IPS DF 4.7 (cell line): ENCODE data around the gene GID8.

Experiments
- DNase-seq: peaks from one replicate; pipeline ENCODE4 v3.0.0-alpha.2; 2013; ENCODE audit warnings: low spot score; ENCODE audit errors: extremely low read depth

The GID8 gene

DNA sequence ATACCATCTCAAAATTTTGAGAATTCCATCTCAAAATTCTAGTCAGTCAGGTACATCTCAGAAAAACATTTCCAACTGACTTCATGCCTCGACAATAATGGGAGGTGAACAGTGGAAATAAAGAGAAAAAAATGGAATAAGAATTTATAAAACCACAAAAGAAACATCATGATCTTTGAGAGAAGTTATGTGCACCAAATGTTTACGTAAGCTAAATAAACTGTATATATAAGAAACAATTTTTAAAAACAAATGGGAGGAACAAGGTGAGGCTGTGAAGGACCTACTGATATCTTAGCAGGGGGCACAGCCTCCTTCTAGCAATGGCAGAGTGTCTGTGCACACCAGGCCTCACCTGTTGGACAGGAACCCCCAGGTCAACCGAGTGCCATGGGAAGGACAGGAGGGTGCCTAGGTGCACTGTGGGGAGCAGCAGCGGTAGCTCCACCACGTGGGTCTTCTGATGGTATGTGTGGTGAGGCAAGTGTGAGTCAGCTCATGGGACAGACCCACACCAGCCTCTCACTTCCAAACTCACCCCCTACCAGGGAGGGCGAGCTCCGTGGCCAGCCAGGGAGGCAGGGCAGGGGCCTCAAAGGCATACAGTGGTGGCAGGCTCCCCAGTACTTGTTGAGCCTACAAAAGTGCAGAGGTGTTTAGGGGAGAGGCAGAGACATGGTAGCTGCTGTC lies 34.9 kb upstream of the GID8 start:
- DNase-seq, result no peak

DNA sequence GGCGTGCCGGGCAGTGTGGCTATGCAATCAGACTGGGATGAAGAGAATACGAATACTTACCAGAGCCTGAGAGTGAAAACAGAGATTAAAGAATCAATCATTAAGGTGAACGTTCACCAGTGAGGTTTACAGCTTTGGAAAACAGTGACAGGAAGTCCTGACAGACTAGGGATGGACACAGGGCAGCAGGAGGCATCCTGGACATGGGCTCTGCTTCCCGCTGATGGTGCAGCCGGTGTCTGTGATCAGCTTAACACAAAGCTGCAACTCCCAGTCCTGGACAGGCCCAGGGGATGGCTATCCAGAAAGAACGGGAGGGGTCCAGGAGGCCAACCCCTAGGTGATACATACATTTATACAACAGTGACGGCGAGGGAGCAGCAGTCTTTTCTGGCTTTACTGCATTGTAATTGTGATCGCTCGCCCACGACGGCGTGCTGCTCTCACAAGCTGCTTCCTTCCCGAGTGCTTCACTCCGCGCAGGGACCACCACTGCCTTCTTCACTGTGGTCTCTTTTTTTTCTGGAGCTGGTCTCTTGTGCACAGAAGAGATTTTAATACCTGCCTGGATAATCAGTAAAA lies 32.3 kb upstream of the GID8 start:
- DNase-seq, result no peak

DNA sequence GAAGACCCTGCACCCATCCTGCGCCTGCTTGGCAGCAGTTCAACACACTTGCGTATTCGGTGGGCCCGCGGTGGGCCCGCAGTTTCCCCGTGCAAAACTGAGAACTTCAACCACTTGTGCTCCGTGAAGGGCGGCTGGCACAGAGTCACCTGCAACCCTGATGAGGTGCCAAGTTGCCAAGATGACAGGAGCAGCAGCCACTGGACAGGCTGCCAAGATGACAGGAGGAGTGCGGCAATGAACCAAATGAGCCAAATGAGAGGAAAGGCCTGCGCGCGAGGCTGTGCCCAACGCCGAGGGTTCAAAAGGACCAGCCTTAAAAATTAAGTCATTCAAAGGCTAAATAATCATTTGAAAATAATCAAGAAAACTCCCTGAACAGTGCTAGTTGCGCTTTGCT lies 31.7 kb upstream of the GID8 start:
- DNase-seq, result no peak

DNA sequence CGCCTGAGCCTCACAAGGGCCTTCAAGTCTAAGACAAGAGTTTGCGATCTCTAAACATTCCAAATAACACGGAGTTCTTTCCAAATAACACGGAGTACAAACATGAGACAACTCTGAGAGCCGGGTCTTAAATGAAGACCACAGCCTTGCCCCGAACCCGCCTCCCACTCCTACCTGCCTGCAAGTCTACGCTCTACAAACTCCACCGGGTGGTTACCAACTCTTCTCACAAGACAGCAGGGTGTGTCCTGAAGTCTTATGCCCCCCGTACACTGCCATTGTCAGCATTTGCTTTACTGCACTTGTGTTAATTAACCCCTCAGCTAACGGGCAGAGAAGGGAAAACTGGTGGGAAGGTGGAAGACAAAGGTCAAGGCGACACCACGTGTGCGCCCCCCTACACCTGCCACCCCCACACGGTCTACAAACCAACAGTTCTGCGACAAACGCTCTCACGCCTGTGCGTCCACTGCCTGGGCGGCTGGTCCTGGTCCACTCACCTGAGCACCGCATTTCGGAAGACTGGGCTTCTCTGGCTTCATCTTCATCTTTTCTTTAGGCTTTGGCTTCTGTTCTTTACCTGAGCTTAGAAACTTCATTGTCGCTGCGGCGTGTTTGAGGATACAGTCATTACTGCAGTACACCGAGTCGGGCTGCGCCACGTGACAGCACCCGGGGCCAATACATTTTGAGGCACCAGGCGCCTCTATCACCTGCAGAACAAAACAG lies 31.1 kb upstream of the GID8 start:
- DNase-seq, result no peak

DNA sequence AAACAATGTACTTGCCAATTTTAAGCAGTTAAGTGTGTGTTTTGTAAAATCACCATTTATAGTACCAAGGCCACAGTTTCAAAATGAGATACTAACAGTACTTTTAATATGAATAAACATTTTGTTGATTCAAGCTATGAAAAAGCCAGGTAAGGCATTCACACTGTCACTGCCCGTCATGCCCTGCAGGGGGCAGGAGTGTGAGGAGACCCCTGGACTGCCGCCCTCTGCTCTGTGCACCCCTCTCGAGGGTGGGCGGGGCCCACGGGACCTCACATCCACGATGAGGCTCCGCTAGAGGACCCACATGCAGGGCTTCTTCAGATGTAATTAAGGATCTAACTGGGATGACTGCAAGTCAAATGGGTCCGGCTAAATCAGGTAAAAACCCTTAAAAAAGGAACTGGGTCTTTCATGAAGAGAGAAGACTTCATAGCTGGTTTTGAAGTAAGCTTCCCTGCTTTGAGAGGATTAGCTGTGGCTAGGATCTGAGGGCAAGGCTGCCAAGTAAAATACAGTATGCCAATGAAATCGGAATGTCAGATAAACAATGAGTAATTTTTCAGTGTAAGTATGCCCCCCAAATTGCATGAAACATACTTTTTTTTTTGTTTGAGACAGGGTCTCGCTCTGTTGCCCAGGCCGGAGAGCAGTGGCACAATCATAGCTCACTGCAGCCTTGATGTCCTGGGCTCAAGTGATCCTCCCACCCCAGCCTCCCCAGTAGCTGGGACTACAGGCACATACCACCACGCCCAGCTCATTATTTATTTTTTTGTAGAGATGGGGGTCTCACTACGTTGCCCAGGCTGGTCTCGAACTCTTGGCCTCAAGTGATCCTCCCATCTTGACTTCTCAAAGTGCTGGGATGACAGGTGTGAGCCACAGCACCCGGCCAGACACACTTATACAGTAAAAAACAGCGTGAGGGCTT lies 30.3 kb upstream of the GID8 start:
- DNase-seq, result no peak

DNA sequence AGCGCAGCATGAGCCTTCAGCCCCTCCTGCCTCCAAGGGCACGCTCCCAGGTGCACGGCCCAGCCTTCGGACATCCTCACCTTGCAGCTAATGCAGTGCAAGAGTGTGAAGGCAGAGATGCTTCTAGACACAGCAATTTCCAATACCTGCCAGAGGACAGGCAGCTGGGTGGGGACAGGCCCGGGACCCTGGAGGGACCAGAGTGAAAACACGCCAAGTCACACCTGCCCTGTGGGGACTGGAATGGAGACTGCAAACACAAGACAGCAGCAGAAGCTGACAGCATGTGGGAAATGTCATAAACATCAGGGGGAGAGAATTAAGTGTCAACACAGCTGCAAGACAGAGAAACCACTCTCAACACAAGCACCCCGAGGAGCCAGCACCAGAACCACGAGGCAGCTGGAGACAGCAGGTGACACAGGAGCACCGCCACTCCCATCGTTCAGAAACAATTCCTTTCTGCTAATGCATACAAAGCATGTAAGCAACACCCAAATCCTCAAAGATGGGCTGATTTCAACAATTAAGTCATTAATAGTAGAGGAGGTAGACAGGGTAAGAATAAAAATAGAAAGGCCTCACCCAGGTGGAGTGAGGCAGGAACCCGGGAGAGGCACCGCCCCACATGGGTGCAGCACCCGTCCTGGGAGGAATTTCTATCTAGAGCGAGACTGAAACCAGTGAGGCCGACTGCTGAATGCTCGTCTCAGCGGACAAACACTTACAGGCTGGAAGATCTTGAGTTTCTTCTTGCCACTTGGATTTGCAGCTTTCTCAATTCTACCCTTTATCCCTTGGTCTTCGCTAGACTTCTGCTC lies 28.8 kb upstream of the GID8 start:
- no peak for DNase-seq

DNA sequence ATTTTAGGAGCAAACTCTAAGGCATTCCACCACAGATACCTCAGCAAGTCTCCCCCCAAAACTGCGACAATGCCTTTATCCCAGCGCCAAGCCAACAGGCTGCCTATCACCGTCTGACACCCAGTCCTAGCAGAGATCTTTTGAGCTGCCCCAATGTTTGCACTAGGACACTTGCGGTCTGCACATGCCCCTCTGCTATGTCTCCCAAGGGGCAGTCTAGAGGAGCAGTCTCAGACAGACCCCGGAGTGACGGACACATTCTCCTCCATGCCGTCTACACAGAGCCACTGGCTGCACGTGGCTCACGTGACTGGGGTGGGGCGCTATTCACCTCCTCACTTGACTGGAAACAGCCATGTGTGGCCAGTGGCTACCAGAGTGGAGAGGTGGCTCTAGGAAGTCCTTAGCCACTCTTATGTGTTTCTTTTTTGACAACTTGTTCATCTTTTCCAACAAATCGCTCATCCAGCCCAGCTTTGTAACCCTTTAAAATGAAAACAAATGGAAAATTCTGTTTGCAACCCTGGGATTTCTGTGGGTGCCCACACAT lies 27.7 kb upstream of the GID8 start:
- DNase-seq, result no peak

DNA sequence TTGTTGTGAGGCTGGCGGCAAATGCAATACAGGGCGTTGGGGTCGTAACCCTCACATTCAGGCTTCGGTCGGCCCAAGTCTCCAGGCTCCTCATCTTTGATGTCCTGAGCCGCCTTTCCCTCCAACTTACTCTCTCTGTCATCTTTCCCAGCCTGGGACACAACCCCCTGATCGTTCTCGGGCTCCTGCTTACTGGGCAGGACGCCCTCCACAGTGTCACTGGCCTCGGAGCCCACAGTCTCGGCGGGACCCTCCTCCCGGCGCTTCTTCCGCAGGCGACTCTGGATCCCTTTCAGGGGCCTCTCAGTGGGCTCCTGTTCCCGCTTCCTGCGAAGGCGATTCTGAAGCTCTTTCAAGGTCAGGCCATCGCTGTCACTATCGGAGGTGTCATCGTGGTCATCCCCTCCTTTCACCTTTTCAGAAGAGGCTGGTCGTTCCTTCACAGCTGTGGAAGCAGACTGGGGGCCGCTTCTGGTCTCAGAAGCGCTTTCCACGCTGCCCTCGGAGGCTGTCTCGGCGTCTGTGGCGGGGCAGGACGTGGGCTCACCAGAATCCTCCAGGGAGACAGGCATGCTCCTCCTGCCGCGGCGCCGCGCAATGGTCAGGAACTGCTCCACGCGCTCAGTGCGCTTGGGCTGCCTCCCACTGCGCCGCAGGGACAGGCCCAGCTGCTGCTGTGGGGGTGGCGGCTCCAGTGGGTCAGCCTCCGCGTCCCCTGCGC lies 27.0 kb upstream of the GID8 start:
- DNase-seq, result no peak

DNA sequence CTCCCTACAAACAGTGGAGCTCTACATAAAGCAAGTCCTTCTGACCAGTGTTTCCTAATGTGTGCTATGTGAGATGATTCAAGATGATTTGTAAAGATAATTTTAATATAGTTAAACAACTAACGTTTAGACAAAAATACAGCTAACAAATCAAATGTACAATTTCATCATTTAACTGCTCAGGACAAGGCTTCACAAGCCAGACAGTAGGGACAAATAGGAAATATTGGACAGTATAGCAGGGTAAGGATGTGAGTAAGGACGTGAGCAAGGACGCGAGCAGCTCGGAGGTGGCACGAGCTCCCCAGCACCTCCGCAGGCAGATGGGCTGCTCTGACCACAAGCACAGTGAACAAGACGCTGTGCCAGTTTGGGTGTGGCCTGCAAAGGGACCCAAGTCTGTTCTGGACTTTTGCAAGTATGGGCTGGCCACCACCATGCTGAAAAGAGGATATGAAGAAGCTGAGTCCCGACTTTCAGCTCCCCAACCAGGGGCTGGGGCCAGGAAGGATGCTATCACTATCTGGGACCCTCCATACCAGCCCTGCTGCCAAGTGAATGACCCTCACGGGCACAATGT lies 26.2 kb upstream of the GID8 start:
- DNase-seq, result no peak

DNA sequence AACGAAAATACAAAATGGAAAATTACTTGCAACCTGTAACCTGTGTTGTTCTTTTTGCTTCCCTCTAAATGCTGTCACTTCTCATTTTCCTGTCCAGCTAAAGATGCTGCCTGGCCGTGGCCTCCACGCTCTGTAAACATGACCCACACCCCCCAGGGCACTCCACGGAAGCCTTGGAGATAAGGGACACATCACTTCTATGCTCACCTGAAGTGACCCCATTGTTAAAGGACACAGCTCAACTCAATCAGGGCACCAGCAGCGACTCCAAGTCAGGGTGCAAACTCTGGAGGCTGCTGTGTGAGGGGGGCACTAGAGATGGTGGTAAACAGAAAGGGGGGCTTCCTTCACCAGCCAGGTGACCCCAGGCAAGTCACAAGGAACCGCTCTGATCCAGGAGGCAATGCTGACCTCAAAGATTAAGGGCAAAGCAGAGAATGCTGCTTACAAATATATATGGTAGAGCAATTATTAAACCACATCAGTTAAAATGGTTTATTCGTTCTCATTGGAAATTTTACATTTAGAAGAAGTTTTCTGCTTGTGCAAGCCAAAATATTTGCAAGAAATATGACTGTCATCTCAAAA lies 24.8 kb upstream of the GID8 start:
- no peak for DNase-seq

DNA sequence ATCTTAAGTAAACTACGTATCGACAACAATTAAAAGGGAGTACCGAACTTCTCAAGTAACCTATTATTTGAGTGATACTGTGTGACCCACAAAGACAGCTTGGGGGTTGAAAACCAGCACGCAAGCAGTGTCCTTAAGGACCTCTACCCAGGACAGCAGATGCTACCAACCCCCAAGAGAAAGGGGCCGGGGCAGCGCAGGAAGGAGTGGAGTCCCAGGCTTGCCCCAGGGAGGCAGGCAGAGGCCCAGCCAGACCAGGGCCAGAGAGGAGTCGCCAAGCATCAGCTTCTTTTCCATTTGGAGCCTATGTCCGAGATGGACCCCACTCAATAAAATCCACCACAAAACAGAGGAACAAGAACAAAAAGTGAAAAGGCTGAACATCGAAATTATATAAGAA lies 23.5 kb upstream of the GID8 start:
- DNase-seq, result no peak

DNA sequence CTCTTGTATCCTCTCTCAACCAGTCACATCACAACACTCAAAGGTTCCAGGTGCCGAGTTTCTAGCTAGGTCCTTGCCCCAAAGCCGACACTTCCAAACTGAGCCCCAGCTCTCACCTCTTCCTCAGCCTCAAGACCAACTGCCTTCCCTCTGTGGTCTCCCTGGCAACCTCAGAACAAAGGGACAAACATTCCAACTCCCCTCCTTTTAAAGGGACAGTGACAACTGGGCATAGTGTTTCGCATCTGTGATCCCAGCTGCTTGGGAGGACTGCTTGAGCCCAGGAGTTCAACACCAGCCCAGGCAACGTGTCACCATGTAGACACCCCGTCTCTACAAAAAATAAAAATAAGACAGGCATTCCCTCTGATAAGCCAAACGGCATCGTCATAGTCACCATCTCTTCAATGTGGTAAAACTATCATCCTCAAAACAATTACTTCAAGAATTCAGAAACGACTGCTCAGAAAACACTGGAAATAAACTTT lies 22.9 kb upstream of the GID8 start:
- DNase-seq, result no peak

DNA sequence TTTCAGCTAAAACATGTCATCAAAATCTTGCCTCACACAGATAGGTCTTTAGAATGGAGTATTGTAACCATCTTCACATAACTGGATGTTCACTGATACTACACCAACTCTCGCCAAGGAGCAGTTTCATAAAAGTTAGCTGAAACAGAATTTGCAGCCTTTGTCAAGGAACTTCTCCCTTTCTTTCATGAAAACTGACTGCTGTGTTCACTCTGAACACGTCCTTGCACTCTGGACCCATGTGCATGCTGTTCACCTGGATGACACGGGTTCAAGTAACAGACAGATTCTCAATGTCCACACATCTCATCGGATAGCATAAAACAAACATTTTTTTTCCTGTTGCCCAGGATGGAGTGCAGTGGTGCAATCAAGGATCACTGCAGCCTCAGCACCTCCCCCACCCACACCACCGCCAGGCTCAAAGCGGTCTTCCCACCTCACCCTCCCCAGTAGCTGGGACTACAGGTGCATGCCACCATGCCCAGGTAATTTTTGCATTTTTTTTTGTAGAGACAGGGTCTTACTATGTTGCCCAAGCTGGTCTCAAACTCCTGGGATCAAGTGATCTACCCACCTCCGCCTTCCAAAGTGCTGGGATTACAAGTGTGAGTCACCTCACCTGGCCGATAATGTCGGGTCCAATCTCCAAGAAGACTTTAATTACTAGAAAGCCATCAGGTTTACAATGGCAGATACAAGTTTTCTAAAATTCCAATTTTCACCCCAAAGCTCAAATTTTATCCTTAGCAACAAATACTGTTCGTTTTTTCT lies 21.1 kb upstream of the GID8 start:
- DNase-seq, result no peak

DNA sequence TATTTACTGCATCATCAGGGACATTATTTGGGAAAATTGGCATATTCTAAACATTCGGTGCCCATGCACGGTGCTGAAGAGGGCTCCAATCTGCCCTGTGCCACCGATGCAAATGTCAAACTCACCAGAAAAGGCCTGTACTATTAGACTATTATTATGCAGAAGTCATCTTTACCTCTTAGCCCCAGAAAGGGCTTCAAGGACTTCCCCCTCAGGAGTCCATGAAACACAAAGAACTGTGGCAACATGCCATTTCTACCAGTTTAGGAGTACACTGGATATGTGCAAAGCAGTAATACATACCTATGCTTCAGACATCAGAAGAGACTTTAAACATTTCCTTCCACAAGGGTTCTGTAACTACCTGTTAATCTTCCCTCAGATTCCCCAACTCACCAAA lies 20.2 kb upstream of the GID8 start:
- DNase-seq, result no peak

DNA sequence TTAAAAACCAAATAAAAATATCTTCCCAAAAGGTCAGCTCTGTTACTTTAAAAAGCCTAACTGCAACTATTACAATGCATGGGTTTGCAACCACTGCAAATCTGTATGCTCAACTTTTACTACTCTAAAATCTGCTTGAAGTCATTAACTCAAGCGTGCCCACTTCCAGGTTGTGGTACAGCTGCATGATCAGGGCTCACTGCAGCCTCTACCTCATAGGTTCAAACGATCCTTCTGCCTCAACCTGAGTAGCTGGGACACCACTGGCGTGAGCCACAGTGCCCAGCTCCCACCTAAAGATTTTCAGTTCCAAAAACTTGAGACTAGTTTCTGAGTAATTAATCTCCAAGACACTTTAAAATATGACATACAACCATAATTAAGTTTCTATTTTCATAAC lies 19.8 kb upstream of the GID8 start:
- no peak for DNase-seq

DNA sequence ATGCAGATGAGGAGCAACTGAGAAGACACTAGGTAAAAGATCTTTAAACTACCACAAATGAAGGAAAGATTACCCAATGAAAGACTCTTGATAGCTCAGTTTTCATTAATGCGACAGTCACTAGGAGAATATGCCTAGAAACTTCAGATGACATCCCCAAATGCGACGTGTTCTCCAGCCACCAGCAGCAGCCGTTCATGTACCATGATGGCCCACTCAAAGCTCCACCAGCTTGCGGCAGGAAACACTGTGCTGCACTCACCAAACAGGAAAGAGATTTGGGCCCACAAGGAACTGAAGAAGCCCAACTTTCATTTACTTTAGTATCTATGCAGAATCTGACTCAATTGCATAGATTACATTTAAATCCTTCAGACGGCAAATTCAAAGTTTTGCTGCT lies 19.1 kb upstream of the GID8 start:
- DNase-seq, result no peak

DNA sequence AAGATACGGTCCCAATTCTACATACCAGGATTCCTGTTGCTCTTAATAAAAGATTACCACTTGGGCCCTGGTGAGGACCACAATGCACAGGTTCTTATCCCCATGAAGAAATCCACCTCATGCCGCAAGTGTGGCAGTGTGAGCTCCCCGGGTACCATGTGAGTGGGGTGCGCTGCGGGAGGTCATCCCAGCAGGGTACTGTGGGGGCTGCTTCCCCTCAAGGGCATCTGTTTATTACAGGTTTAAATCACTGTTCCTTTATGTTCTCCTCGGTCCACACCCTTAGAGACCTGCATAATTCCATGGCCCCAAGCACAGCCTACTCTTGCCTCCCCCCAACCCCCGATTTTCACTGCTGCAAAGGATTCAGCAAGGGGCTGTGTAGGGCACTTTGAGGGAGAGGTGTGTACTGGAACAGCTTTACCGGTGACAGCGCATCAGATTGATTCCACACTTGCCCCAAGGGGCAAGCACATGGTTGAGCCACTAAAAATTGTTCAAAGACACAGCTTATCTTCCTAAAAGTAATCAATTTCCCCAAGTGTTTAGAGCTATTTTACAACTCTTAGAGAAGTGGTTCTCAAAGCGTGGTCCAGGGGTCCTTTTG lies 17.8 kb upstream of the GID8 start:
- no peak for DNase-seq

DNA sequence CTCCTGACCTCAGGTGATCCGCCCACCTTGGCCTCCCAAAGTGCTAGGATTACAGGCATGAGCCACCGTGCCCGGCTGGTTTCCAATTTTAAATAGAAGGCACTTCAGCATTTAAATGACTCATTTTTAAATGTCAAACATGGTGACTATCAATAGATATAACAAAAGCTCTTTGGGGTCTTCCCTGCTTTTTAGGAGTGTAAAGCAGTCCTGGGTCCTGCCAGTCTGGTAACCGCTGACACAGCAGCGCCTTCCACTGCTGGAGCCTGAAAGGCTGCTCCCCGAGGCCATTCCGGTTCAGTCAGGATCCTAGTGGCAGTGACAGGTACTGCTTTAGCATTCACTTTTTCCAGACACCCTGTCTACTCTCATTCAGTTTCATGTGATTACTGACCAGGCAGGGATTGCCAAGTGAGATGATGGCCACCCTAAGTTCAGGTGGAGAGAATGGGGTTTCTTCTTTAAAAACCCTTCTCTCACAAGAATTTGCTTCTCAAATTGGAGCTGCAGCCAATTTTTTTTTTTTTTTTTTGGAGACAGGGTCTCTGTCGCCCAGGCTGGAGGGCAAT lies 16.7 kb upstream of the GID8 start:
- no peak for DNase-seq
